ENCODE data around the gene SPNS2.

SPNS2 gene

DNA sequence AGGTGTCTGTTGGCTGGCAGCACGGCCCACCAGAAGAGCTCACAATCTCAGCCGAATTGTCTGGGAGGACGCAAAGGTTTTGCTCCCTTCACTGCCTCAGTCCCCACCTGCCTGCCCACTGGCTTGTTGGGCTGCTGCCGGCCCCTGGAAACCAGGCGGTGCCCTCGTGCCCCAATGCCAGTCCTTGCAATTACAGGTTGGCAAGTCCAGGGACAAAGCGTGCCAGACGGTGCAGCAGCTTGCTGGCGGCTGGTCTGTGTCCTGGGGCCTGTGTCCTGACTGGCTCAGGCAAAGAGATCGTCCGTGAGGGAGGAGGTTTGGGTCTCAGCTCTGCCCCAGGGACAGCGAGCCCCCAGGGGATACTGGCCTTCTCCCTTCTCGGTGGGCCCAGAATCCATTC is 24.6 kb upstream of the SPNS2 start:
- no peak for TF ChIP-seq NFIC (IDR thresholded peaks at IDR 0.05)

DNA sequence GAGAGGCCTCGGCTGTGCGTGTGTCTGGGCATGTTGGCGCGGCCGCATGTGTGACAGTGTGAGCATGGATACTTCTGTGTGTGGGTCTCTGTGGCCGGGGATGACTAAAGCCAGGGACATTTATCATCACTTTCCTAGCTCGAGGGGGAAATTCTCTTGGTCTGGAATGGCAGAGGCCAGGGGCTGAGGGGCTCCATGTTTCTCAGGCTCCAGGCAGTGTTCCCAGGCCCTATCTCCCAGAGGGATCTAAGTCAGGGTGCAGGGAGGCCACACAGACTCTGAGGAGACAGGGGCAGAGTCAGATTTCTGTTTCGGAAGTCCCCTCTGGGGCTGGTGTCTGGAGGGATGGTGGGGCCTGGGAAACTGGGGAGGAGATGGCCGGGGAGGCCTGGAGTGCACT is 23.7 kb upstream of the SPNS2 start:
- TF ChIP-seq YY1 (IDR thresholded peaks at IDR 0.05; ENCODE audit: low read depth), result no peak
- no peak for TF ChIP-seq RAD21 (IDR thresholded peaks at IDR 0.05; ENCODE audit: low read depth)
- TF ChIP-seq, protein P1, sequence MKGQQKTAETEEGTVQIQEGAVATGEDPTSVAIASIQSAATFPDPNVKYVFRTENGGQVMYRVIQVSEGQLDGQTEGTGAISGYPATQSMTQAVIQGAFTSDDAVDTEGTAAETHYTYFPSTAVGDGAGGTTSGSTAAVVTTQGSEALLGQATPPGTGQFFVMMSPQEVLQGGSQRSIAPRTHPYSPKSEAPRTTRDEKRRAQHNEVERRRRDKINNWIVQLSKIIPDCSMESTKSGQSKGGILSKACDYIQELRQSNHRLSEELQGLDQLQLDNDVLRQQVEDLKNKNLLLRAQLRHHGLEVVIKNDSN (IDR thresholded peaks at IDR 0.05), result no peak
- TF ChIP-seq, protein P2, sequence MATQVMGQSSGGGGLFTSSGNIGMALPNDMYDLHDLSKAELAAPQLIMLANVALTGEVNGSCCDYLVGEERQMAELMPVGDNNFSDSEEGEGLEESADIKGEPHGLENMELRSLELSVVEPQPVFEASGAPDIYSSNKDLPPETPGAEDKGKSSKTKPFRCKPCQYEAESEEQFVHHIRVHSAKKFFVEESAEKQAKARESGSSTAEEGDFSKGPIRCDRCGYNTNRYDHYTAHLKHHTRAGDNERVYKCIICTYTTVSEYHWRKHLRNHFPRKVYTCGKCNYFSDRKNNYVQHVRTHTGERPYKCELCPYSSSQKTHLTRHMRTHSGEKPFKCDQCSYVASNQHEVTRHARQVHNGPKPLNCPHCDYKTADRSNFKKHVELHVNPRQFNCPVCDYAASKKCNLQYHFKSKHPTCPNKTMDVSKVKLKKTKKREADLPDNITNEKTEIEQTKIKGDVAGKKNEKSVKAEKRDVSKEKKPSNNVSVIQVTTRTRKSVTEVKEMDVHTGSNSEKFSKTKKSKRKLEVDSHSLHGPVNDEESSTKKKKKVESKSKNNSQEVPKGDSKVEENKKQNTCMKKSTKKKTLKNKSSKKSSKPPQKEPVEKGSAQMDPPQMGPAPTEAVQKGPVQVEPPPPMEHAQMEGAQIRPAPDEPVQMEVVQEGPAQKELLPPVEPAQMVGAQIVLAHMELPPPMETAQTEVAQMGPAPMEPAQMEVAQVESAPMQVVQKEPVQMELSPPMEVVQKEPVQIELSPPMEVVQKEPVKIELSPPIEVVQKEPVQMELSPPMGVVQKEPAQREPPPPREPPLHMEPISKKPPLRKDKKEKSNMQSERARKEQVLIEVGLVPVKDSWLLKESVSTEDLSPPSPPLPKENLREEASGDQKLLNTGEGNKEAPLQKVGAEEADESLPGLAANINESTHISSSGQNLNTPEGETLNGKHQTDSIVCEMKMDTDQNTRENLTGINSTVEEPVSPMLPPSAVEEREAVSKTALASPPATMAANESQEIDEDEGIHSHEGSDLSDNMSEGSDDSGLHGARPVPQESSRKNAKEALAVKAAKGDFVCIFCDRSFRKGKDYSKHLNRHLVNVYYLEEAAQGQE (IDR thresholded peaks at IDR 0.05; ENCODE audit: low read depth), result no peak
- TF ChIP-seq NFIC (IDR thresholded peaks at IDR 0.05), result no peak
- TF ChIP-seq EP300 (IDR thresholded peaks at IDR 0.05; ENCODE audit: borderline replicate concordance), result no peak
- TF ChIP-seq CREB1 (IDR thresholded peaks at IDR 0.05; ENCODE audit: low read depth), result no peak
- TF ChIP-seq FOXM1 (IDR thresholded peaks at IDR 0.05; ENCODE audit: borderline replicate concordance, low read depth), result no peak
- TF ChIP-seq ZBTB7A (IDR thresholded peaks at IDR 0.05; ENCODE audit: low read depth), result no peak
- no peak for TF ChIP-seq CEBPB (IDR thresholded peaks at IDR 0.05)
- TF ChIP-seq TEAD4 (IDR thresholded peaks at IDR 0.05), result no peak
- no peak for TF ChIP-seq TCF12 (IDR thresholded peaks at IDR 0.05; ENCODE audit: low read depth)
- TF ChIP-seq TAF1 (IDR thresholded peaks at IDR 0.05; ENCODE audit: low read depth), result no peak
- no peak for TF ChIP-seq EGR1 (IDR thresholded peaks at IDR 0.05)
- TF ChIP-seq, protein P3, sequence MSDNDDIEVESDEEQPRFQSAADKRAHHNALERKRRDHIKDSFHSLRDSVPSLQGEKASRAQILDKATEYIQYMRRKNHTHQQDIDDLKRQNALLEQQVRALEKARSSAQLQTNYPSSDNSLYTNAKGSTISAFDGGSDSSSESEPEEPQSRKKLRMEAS (IDR thresholded peaks at IDR 0.05), result no peak

DNA sequence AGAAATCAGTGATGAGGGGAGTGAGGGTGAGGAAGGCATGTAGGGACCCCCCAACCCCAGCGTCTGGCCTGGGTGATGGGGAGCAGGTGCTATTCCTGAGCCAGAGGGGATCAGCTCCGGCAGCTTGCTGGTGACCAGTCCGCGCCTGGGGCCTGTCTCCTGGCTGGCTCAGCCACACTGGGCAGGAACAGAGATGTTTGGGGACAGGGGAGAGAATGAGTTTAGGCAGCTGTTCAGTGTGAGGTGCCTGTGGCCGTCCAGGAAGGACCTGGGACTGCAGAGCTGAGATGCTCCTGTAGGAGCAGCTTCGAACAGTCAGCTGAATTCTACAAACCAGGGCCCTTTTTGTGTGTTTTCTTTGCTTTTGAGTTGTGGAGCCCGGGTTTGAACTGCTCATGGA is 23.2 kb upstream of the SPNS2 start:
- TF ChIP-seq, protein P3 (IDR thresholded peaks at IDR 0.05), result no peak
- TF ChIP-seq EP300 (IDR thresholded peaks at IDR 0.05; ENCODE audit: borderline replicate concordance), result no peak
- no peak for TF ChIP-seq TCF12 (IDR thresholded peaks at IDR 0.05; ENCODE audit: low read depth)
- TF ChIP-seq, protein P1 (IDR thresholded peaks at IDR 0.05), result no peak

DNA sequence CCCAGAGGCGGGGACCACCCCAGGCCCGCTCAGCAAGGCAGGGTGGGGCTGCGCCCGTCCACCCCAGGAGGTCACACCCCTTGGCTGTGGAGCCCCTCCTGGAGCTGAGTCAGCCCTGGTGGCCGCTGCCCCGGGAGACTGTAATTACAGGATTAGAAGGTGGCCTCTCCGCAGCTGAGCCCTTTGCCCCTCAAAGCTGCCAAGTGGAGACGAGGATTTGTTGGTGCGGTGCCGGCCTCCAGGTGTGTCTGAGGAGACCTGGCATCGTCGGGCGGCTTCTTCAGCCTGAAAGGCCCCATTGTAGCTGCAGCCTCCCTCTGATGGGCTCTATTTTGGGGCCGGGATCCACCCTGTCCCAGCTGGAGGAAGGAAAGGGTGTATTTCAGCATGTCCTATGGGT is 22.7 kb upstream of the SPNS2 start:
- no peak for TF ChIP-seq RAD21 (IDR thresholded peaks at IDR 0.05; ENCODE audit: low read depth)
- TF ChIP-seq EGR1 (IDR thresholded peaks at IDR 0.05), result no peak
- TF ChIP-seq, protein P2 (IDR thresholded peaks at IDR 0.05; ENCODE audit: low read depth), result no peak
- TF ChIP-seq ZBTB7A (IDR thresholded peaks at IDR 0.05; ENCODE audit: low read depth), result no peak
- TF ChIP-seq, protein P1 (IDR thresholded peaks at IDR 0.05), result no peak
- TF ChIP-seq TCF12 (IDR thresholded peaks at IDR 0.05; ENCODE audit: low read depth), result no peak
- no peak for TF ChIP-seq FOXM1 (IDR thresholded peaks at IDR 0.05; ENCODE audit: borderline replicate concordance, low read depth)
- TF ChIP-seq CEBPB (IDR thresholded peaks at IDR 0.05), result no peak
- TF ChIP-seq TEAD4 (IDR thresholded peaks at IDR 0.05), result no peak
- no peak for TF ChIP-seq EP300 (IDR thresholded peaks at IDR 0.05; ENCODE audit: borderline replicate concordance)
- TF ChIP-seq CREB1 (IDR thresholded peaks at IDR 0.05; ENCODE audit: low read depth), result no peak
- TF ChIP-seq YY1 (IDR thresholded peaks at IDR 0.05; ENCODE audit: low read depth), result no peak
- TF ChIP-seq, protein P3 (IDR thresholded peaks at IDR 0.05), result no peak
- no peak for TF ChIP-seq NFIC (IDR thresholded peaks at IDR 0.05)
- TF ChIP-seq TAF1 (IDR thresholded peaks at IDR 0.05; ENCODE audit: low read depth), result no peak

DNA sequence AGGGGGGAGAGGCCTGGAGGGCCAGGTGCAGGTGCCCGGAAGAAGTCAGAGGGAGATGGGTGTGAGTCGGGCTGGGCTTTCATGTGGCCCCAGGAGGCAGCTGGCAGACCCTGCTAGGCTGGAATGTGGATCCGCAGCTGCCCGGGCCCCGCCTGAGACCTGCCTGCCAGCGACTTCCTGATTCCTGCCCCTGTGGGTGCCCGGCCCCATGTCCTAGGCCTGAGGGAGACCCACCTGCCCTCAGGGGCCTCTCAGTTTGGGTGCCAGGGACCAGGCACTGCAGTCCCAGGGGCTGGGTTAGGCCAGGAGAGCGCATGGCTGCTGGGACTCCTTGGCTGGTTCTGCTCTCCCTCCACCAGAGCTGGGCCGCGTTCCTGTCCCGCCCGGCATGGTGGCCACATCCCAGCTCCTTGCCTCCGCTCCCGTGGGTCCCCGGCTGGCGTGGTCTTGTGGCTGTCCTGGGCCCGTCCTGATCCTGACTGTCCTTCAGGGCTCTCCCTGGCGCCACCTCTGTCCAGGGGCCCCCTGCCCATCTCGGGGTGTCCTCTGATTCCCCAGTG is 22.1 kb upstream of the SPNS2 start:
- TF ChIP-seq FOXM1 (IDR thresholded peaks at IDR 0.05; ENCODE audit: borderline replicate concordance, low read depth) (no peak), CREB1 (IDR thresholded peaks at IDR 0.05; ENCODE audit: low read depth) (no peak), EP300 (IDR thresholded peaks at IDR 0.05; ENCODE audit: borderline replicate concordance) (peak; percentile 77), ZBTB7A (IDR thresholded peaks at IDR 0.05; ENCODE audit: low read depth) (no peak; the same call in 1 of the 2 replicates), TEAD4 (IDR thresholded peaks at IDR 0.05) (peak; percentile 91), CEBPB (IDR thresholded peaks at IDR 0.05) (no peak), YY1 (IDR thresholded peaks at IDR 0.05; ENCODE audit: low read depth) (no peak), TAF1 (IDR thresholded peaks at IDR 0.05; ENCODE audit: low read depth) (no peak), RAD21 (IDR thresholded peaks at IDR 0.05; ENCODE audit: low read depth) (no peak), TCF12 (IDR thresholded peaks at IDR 0.05; ENCODE audit: low read depth) (peak; percentile 88), EGR1 (IDR thresholded peaks at IDR 0.05) (no peak), NFIC (IDR thresholded peaks at IDR 0.05) (peak; percentile 69)
- TF ChIP-seq, protein P1 (IDR thresholded peaks at IDR 0.05), result no peak
- TF ChIP-seq, protein P2 (IDR thresholded peaks at IDR 0.05; ENCODE audit: low read depth), result no peak
- TF ChIP-seq, protein P3 (IDR thresholded peaks at IDR 0.05), result peak; percentile 48; the same call in 1 of the 2 replicates
